ENCODE results near the gene GAP43.

The GAP43 gene

DNA sequence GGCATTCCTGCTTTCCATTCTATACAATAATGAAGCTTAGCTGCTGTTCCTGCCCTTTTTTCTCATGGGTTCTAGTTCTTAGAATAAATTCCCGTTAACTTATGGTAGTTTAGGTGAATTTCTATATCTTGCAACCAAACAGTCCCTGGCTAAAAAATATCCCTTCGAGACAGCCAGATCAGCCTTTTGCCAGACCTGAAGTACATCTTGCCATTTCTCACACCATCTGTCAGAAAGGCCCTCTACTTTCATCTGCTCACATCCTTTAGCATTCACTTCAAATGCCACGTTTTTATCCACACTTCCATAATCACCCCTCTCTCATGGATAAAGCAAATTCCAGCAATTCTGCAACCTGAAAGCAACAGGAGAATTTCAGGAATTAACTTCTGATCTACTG is 145.4 kb downstream of the GAP43 start:
- no peak for DNase-seq

All from GF-D8 (cell line).